HG03558 (cell line): ENCODE measurements around the gene CFAP92.
A peak's percentile ranks its signal among the peaks of the same experiment; 100 is the strongest.
"Not testable (repeated sequence)": the region's sequence is repeated elsewhere in the genome, so short reads cannot be mapped to it uniquely, and the experiment has no call there.

Experiments used
- ATAC-seq: cut with Tn5 transposase; IDR thresholded peaks from one replicate; pipeline ENCODE4 v1.9.1; 2021; ENCODE audit warnings: moderate number of reproducible peaks; ENCODE audit not compliant: unreplicated experiment; ENCODE audit errors: extremely low read depth

Gene CFAP92

DNA sequence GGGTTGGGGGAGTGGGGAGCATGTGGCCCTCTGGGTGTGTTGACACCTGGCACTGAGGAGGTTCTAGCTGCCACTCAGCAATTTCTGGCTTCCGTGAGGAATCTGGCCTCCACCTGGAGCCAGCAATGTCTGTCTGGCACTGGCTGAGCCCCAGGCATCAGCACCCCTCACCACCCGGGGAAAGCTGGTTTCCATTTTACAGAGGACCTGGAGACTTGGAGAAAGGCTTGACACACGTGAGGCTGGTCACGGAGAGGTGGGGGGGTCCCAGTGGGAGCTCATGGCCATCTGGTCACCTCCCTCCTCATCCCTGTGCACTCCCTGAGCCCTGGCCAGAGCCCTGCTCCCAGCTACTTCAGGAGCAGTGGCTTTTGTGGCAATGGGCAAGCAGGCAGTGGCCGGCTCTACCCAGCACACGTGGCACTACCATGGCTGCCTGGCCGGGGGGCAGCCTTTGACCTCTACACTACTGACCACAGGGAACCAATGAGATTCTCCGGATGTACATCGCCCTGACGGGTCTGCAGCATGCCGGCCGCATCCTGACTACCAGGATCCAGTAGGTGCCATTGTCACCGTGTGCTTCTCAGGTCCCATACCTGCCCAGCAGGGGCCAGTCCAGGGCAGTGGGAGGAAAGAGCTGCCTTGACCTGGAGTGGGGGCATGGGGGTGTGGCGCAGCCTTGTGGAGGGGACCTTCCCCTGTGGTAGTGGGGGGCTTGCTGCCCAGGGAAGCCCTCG is 86.0 kb downstream of the CFAP92 start:
- ATAC-seq: no peak

DNA sequence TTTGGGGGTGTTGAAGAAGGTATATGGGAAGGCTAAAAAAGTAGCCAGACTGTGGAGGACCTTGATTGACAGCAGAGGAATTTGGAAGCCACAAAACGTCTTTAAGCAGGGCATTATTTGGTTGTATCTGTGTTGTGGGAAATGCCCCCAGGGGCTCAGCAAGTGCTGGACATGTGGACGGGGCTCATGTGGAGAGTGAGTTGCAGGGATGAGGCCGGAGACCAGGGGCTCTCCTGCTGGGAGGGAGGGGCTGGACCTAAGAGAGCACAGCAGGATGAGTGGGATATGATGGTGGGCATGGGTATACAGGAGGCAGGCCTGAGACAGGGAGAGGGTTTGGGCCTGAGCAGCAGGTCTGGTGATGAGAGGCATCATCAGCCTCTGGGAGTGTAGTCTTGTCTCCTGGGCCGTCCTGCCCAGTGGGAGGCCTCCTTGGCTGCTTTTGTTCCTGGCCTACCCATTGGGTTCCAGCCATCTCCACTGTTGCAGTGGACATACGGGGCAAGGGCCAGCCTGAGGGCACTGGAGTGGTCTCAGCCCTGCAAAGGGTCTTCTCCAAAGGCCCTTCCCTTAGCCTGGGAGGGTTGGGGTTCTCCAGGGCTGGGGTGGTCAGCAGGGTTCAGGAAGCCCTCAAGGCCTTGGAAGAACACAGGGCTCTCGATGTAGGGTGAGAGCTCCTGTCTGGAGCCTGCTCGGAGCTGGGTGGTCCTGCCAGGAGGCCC is 86.9 kb downstream of the CFAP92 start:
- no peak for ATAC-seq

GRCh38 chr3:128906031-128906803 is 87.7 kb downstream of the CFAP92 start:
- no peak for ATAC-seq

GRCh38 chr3:128903501-128903900 is 90.4 kb downstream of the CFAP92 start:
- no peak for ATAC-seq

DNA sequence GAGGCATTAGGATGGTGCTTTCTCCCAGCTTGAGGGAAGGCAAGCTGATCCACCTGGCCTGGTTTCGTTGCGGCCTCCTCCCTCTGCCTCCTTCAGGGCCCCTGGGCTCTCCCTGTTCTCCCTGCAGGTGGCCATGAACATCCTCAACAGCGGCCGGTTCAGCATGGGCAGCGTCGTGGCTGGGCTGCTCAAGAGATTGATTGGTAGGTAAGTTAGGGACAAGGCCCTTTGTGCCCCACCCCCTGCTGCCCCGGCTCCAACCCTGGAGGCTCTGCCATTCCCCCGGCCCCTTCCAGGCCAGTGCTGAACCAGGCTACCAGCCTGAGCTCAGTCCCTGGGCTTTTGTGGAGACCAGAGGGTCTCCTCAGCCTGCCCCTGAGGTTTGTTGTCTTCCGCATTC is 91.5 kb downstream of the CFAP92 start:
- ATAC-seq: no peak

DNA sequence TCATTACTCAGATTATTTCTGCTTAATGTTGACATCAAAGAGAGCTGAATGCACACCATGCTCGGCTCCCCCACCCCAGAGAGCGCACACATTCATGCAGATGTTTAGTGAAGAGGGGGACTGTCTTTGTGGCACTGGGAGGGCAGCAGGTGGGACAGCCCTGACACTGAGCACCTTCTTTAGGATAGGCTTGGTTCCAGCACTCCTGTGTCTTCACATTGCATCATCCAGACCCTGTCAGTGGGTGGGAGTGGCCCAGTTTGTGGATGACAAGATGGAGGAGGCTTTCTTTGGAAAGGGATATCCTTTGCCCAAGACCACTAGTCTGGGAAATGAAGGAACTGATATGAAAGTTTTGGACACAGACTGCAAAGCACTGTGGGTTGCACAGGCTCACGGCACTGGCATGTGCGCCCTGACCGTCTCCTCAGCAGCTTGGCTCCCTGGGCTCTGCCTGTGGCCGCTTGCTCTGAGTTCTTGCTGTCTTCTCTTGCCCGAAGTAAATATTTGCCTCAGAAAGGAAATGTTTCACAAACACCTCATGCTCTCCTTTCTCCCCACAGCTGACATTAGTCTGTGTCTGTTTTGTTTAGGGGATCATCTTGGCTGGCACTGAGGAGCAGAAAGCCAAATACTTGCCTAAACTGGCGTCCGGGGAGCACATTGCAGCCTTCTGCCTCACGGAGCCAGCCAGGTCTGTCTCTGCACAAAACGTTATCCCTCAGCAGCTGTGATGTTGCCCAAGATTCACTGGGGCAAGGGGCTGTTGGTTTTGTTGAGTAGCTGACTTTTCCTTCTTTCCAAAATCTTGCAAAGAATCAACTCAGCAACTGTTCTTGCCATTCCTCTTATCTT is 97.8 kb downstream of the CFAP92 start:
- ATAC-seq: no peak

- ATAC-seq: no peak
Observed at GRCh38 chr3:128889139-128889894, 104.6 kb downstream of the CFAP92 start.

- no peak for ATAC-seq
Observed at GRCh38 chr3:128884992-128885391, 108.9 kb downstream of the CFAP92 start.

DNA sequence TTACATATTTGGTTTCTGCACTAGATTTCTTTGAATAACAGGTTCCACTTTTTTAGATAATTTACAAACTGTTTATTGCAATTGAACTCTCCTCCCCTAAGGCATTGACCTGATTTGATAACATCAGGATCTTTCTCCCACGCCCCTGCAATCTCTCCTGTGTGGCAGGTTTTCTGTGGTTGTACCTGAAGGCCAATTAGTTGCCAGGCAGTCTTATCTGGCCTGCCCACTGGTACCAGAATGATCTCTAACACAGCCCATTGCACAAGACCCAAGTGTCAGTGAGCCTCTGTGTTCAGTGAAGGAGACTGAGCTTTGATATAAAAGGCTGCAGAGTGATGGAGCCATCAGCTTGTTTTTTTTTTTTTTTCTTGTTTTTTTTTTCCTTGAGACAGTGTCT is 111.2 kb downstream of the CFAP92 start:
- ATAC-seq: no peak

GRCh38 chr3:128881576-128881975 is 112.3 kb downstream of the CFAP92 start:
- no peak for ATAC-seq

GRCh38 chr3:128880455-128880854 is 113.4 kb downstream of the CFAP92 start:
- not testable (repeated sequence) for ATAC-seq

GRCh38 chr3:128879991-128880390 is 113.9 kb downstream of the CFAP92 start:
- ATAC-seq: no peak

- peak; percentile 77 for ATAC-seq
Observed at GRCh38 chr3:128879125-128879969, 114.5 kb downstream of the CFAP92 start, which contains the start of gene ACAD9. TSS of gene ACAD9 (plus strand) at chr3:128879620. CDS start at chr3:128879692, 72 bp downstream.

DNA sequence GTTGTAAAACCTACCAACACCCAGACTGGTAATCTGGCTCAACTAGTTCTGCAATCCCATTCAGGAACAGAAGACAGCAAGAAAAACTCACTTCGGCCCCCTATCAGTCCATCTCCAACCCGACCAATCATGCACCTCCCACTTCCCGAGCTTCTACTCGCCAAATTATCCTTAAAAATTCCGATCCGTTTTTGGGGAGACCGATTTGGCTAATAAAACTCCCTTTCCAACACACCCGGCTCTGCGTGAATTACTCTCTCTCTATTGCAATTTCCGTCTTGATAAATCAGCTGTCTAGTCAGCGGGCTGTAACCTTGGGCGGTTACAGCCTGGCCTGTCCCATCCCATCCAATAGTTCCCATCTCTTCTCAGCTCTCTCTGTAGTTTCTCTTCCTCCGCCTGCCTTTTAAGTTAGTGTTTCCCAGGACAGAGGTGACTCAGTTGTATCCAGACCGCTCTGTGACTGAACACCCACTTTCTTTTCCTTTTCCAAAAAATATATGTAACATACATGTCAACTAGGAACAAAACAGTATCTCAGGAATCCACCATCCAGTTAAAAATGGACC is 115.2 kb downstream of the CFAP92 start:
- no peak for ATAC-seq

- ATAC-seq: no peak
Observed at GRCh38 chr3:128878011-128878457, 115.8 kb downstream of the CFAP92 start.

- no peak for ATAC-seq
Observed at GRCh38 chr3:128875556-128876120, 118.2 kb downstream of the CFAP92 start.

- ATAC-seq: no peak
Observed at GRCh38 chr3:128874481-128875180, 119.2 kb downstream of the CFAP92 start.
